ENCODE results near the gene OR10A7.

- no peak for TF ChIP-seq CTCF (IDR thresholded peaks at IDR 0.05; ENCODE audit: low read length)
- no peak for TF ChIP-seq EZH2 (optimal IDR thresholded peaks at IDR 0.05; ENCODE audit: low read depth, low read length)
- TF ChIP-seq EZH2phosphoT487 (IDR thresholded peaks at IDR 0.05; ENCODE audit: low read length), result no peak
Measured at GRCh38 chr12:55220725-55221124, at the start of gene OR10A7.

All from MM.1S (cell line).